AG04450 (cell line): ENCODE results near the gene SYDE2. TPM values are rescaled to one million over a fixed set of nuclear protein-coding genes. Genes with fewer than 3 reads are reported as not detected.
"Not testable (repeated sequence)": the region's sequence is repeated elsewhere in the genome, so short reads cannot be mapped to it uniquely, and the experiment has no call there.

Experiments used
- CTCF ChIA-PET: fragments of 300-600, 350-600 bp; formaldehyde crosslinking; extraction: SDS; loops from one replicate; lab custom pipeline; 2022; ENCODE audit warnings: antibody characterized with exemption, inconsistent platforms; lab: Charles Lee
- POLR2A ChIA-PET: fragments of 350-600 bp; formaldehyde crosslinking; extraction: SDS; loops from one replicate; lab custom pipeline; 2021; ENCODE audit warnings: antibody characterized with exemption, inconsistent platforms; lab: Yijun Ruan, JAX
- DNase-seq: peaks from one replicate; pipeline ENCODE4 v3.0.0-alpha.2; 2011; ENCODE audit warnings: low read depth, low spot score
- H3K27ac ChIP-seq: one replicate; pipeline ENCODE4 v1.5.1; 2012; ENCODE audit warnings: low read depth, low read length, control low read depth
- H3K27me3 ChIP-seq: one replicate; pipeline ENCODE4 v1.6.0; 2012; ENCODE audit warnings: low read length; ENCODE audit not compliant: control insufficient read depth, insufficient read depth
- H3K4me3 ChIP-seq: 2 replicates; pipeline ENCODE4 v1.5.1; 2011; ENCODE audit warnings: mild to moderate bottlenecking, low read depth, low read length, control low read depth
- H3K9me3 ChIP-seq: 2 replicates; pipeline ENCODE4 v1.5.1; 2012; ENCODE audit warnings: low read length; ENCODE audit not compliant: control insufficient read depth, insufficient read depth
- CTCF ChIP-seq: IDR thresholded peaks from 2 replicates; pipeline ENCODE4 v1.5.1; 2011; ENCODE audit warnings: low read depth, low read length, control low read depth, inconsistent platforms
- polyA minus RNA-seq: library from RNA; depleted of rRNA, polyadenylated mRNA; stranded (reverse); fragments of >200 nt; gene quantifications from 2 replicates; pipeline ENCODE4 v1.2.3, GENCODE V29; 2011; rRNA and poly(A)+ RNA removed
- polyA plus RNA-seq: library from polyadenylated mRNA; depleted of rRNA; stranded (reverse); fragments of >200 nt; gene quantifications from 2 replicates; pipeline ENCODE4 v1.2.3, GENCODE V29; 2011; rRNA removed

SYDE2 gene
- 4.7 and 5.7 TPM in 2 replicates for polyA plus RNA-seq
- 11.0 and 14.2 TPM in 2 replicates for polyA minus RNA-seq

GRCh38 chr1:85200463-85201339 is at the start of gene SYDE2:
Gene SYDE2 (minus strand): TSS chr1:85201016. CDS start chr1:85200996, 20 bp downstream.
- no peak for DNase-seq
- Histone ChIP-seq H3K27me3 (no peaks in the 10 kb centered on the region), H3K27ac (peak within 1 kb of the TSS; percentile 39), H3K9me3 (no peaks in the 10 kb centered on the region), H3K4me3 (peak within 1 kb of the TSS; percentile 79)
- CTCF ChIA-PET, result interaction anchor here (1.7 to 2.0 kb wide), 3 partner anchors 54 to 256 kb away, joined by 6 to 11 read pairs (median 8); partner anchors contain the start of gene C1orf52
- POLR2A ChIA-PET, result interaction anchor here (0.6 to 1.1 kb wide), 3 partner anchors 18 to 256 kb away, joined by 3 to 4 read pairs (median 3); no protein-coding TSS in a partner anchor
- no peak for TF ChIP-seq CTCF

- H3K27ac ChIP-seq, H3K9me3 ChIP-seq, POLR2A ChIA-PET, DNase-seq, H3K27me3 ChIP-seq, H3K4me3 ChIP-seq: not testable (repeated sequence)
- CTCF ChIA-PET, result interaction anchor here (1.1 to 3.8 kb wide), 3 partner anchors 9 to 304 kb away, joined by 3 to 17 read pairs (median 11); partner anchors contain the start of gene C1orf52
Observed at GRCh38 chr1:85249042-85249441, 48.2 kb upstream of the SYDE2 start.

- CTCF ChIA-PET, result interaction anchor here (1.0 to 3.7 kb wide), 4 partner anchors 13 to 301 kb away, joined by 6 to 22 read pairs (median 12); partner anchors contain the start of gene C1orf52
Observed at GRCh38 chr1:85245891-85246290, 45.1 kb upstream of the SYDE2 start.

GRCh38 chr1:85245456-85245855 is 44.6 kb upstream of the SYDE2 start:
- H3K9me3 ChIP-seq, result no peaks in the 10 kb centered on the region; the same call in 1 of the 2 replicates
- TF ChIP-seq CTCF, result no peak
- CTCF ChIA-PET, result interaction anchor here (0.5 to 3.7 kb wide), 6 partner anchors 9 to 301 kb away, joined by 3 to 37 read pairs (median 10); partner anchors contain the start of gene C1orf52
- POLR2A ChIA-PET, result no interaction called here
- H3K27me3 ChIP-seq, result no peaks in the 10 kb centered on the region
- no peak overlapping the region for H3K27ac ChIP-seq
- H3K4me3 ChIP-seq, result no peak overlapping the region
- no peak for DNase-seq

More at GRCh38 chr1:85245891-85246290, 45.1 kb upstream of the SYDE2 start:
- no peak for TF ChIP-seq CTCF
- Histone ChIP-seq H3K4me3 (no peak overlapping the region), H3K27me3 (no peaks in the 10 kb centered on the region), H3K27ac (no peak overlapping the region), H3K9me3 (no peaks in the 10 kb centered on the region; the same call in 1 of the 2 replicates)
- POLR2A ChIA-PET, result no interaction called here
- DNase-seq, result no peak

- POLR2A ChIA-PET, result no interaction called here
- TF ChIP-seq CTCF, result no peak
- Histone ChIP-seq H3K4me3 (no peak overlapping the region), H3K9me3 (no peaks in the 10 kb centered on the region; the same call in 1 of the 2 replicates), H3K27ac (no peak overlapping the region), H3K27me3 (no peaks in the 10 kb centered on the region)
- DNase-seq, result no peak
- CTCF ChIA-PET, result interaction anchor here (1.0 to 3.7 kb wide), 6 partner anchors 10 to 300 kb away, joined by 3 to 37 read pairs (median 10); partner anchors contain the start of gene C1orf52
Observed at GRCh38 chr1:85244271-85245061, 43.6 kb upstream of the SYDE2 start.
